CD8-positive, alpha-beta memory T cell (primary cell): ENCODE data around the gene CHSY1. TPM values are rescaled to one million over a fixed set of nuclear protein-coding genes. Genes with fewer than 3 reads are reported as not detected.

Experiments used
- CTCF ChIA-PET: fragments of 350-600 bp; sonication (Branson Sonifier 250); formaldehyde crosslinking; loops from one replicate; lab custom pipeline; 2021; ENCODE audit warnings: antibody characterized with exemption; lab: Charles Lee
- POLR2A ChIA-PET: fragments of 350-600 bp; sonication (Branson Sonifier 250); formaldehyde crosslinking; loops from one replicate; lab custom pipeline; 2021; ENCODE audit warnings: antibody characterized with exemption; lab: Charles Lee
- DNase-seq, 5 donors: peaks; one replicate each; pipeline versions ENCODE4 v3.0.0 to v3.0.0-alpha.2; 2020 to 2022; ENCODE audit warnings: mixed read lengths in 1 of 5
- H3K27ac ChIP-seq: one replicate; pipeline ENCODE4 v1.7.0; 2013; ENCODE audit warnings: low read depth, mild to moderate bottlenecking, low read length, moderate library complexity
- H3K27me3 ChIP-seq: 2 replicates; pipeline ENCODE4 v1.7.0; 2013; ENCODE audit warnings: low read length, mild to moderate bottlenecking; ENCODE audit not compliant: insufficient read depth, poor library complexity, severe bottlenecking
- H3K36me3 ChIP-seq: 2 replicates; pipeline ENCODE4 v1.7.0; 2013; ENCODE audit warnings: mild to moderate bottlenecking, low read length, moderate library complexity; ENCODE audit not compliant: insufficient read depth
- H3K4me1 ChIP-seq: 2 replicates; pipeline ENCODE4 v1.7.0; 2013; ENCODE audit warnings: mild to moderate bottlenecking, low read length, moderate library complexity; ENCODE audit not compliant: insufficient read depth
- H3K4me3 ChIP-seq: 2 replicates; pipeline ENCODE4 v1.7.0; 2013; ENCODE audit warnings: mild to moderate bottlenecking, low read length
- H3K9me3 ChIP-seq: 2 replicates; pipeline ENCODE4 v1.7.0; 2013; ENCODE audit warnings: mild to moderate bottlenecking, low read length
- H3K27ac Mint-ChIP-seq, 8 donors: one replicate each; pipeline ENCODE4 v1.8.0; 2020 to 2021; ENCODE audit warnings: mixed read lengths in 8 of 8, mild to moderate bottlenecking in 6 of 8, inconsistent platforms in 3 of 8, moderate library complexity in 3 of 8
- H3K27me3 Mint-ChIP-seq, 2 donors: one replicate each; pipeline ENCODE4 v1.8.0; 2020 to 2021; ENCODE audit warnings: mixed read lengths in 2 of 2, mild to moderate bottlenecking in 1 of 2, moderate library complexity in 1 of 2
- H3K36me3 Mint-ChIP-seq, 3 donors: one replicate each; pipeline ENCODE4 v1.8.0; 2020 to 2021; ENCODE audit warnings: mixed read lengths in 3 of 3, inconsistent platforms in 1 of 3, mild to moderate bottlenecking in 1 of 3
- H3K4me1 Mint-ChIP-seq, 3 donors: one replicate each; pipeline ENCODE4 v1.8.0; 2020 to 2021; ENCODE audit warnings: mixed read lengths in 3 of 3, inconsistent platforms in 1 of 3, mild to moderate bottlenecking in 1 of 3
- H3K4me3 Mint-ChIP-seq, 7 donors: one replicate each; pipeline ENCODE4 v1.8.0; 2020 to 2021; ENCODE audit warnings: mixed read lengths in 7 of 7, mild to moderate bottlenecking in 6 of 7, moderate library complexity in 4 of 7, inconsistent platforms in 2 of 7
- H3K9me3 Mint-ChIP-seq, 5 donors: one replicate each; pipeline ENCODE4 v1.8.0; 2020 to 2022; ENCODE audit warnings: mixed read lengths in 5 of 5, mild to moderate bottlenecking in 3 of 5, moderate library complexity in 2 of 5, inconsistent platforms in 1 of 5
- polyA plus RNA-seq: library from polyadenylated mRNA; unstranded; fragments of 300-500 nt; fragmentation: Illumina TruSeq; gene quantifications from one replicate; pipeline ENCODE4 v1.2.3, GENCODE V29; 2021
- total RNA-seq, 2 experiments: library from RNA; stranded (reverse); gene quantifications; one replicate each; pipeline ENCODE4 v1.2.3, GENCODE V29; 2021

The CHSY1 gene
- total and polyA plus RNA-seq, 3 experiments from 2014 or later: 3.6 to 49.7 (median 49.4) TPM

GRCh38 chr15:101168898-101169494 lies 82.9 kb downstream of the CHSY1 start:
- no peak for DNase-seq
- Mint-ChIP-seq H3K4me3 (no peak overlapping the region), H3K9me3 (peaks cover 17 to 33% (median 28%) of the 10 kb centered on the region in 5 donors), H3K36me3 (peaks cover under 1 to 29% (median 8%) of the 10 kb centered on the region in 3 donors), H3K4me1 (peaks cover 17 to 21% (median 18%) of the 10 kb centered on the region in 3 donors), H3K27ac (no peak overlapping the region), H3K27me3 (peaks cover 0 to 1% of the 10 kb centered on the region in 2 donors)
- Histone ChIP-seq H3K27me3 (no peaks in the 10 kb centered on the region), H3K36me3 (no peaks in the 10 kb centered on the region), H3K9me3 (peaks cover 15% of the 10 kb centered on the region), H3K4me3 (no peak overlapping the region), H3K4me1 (peaks cover 17% of the 10 kb centered on the region), H3K27ac (peak overlapping the region; percentile 28)
- ChIA-PET CTCF (interaction anchor here (1.4 kb wide), 1 partner anchor 24 kb away, joined by 3 read pairs; no protein-coding TSS in a partner anchor), POLR2A (no interaction called here)

GRCh38 chr15:101168463-101168824 lies 83.4 kb downstream of the CHSY1 start:
- Mint-ChIP-seq H3K4me3 (peak overlapping the region in 5 of 7 donors; percentile 10 to 64 (median 54)), H3K9me3 (peaks cover 19 to 36% (median 29%) of the 10 kb centered on the region in 5 donors), H3K4me1 (peaks cover 17 to 21% (median 18%) of the 10 kb centered on the region in 3 donors), H3K36me3 (peaks cover 2 to 35% (median 6%) of the 10 kb centered on the region in 3 donors), H3K27me3 (peaks cover 0 to 1% of the 10 kb centered on the region in 2 donors), H3K27ac (peak overlapping the region in 5 of 8 donors; percentile 43 to 86 (median 77))
- Histone ChIP-seq H3K27ac (peak overlapping the region; percentile 28), H3K4me3 (no peak overlapping the region), H3K4me1 (peaks cover 17% of the 10 kb centered on the region), H3K36me3 (no peaks in the 10 kb centered on the region), H3K9me3 (peaks cover 15% of the 10 kb centered on the region), H3K27me3 (no peaks in the 10 kb centered on the region)
- POLR2A ChIA-PET: no interaction called here
- CTCF ChIA-PET: interaction anchor here (1.4 kb wide), 1 partner anchor 24 kb away, joined by 3 read pairs; no protein-coding TSS in a partner anchor
- DNase-seq: no peak

- POLR2A ChIA-PET: no interaction called here
- peak overlapping the region; percentile 51 for H3K27ac ChIP-seq
- H3K27ac Mint-ChIP-seq: peak overlapping the region in 7 of 8 donors; percentile 43 to 86 (median 77)
Observed at GRCh38 chr15:101167753-101168462, 83.9 kb downstream of the CHSY1 start.

GRCh38 chr15:101167411-101167752 lies 84.5 kb downstream of the CHSY1 start:
- Mint-ChIP-seq H3K4me1 (peaks cover 15 to 21% (median 18%) of the 10 kb centered on the region in 3 donors), H3K9me3 (peaks cover 19 to 36% (median 29%) of the 10 kb centered on the region in 5 donors), H3K27ac (peak overlapping the region in 4 of 8 donors; percentile 66 to 86 (median 72)), H3K27me3 (peaks cover 0 to 1% of the 10 kb centered on the region in 2 donors), H3K4me3 (peak overlapping the region in 1 of 7 donors; percentile 64), H3K36me3 (peaks cover 2 to 37% (median 4%) of the 10 kb centered on the region in 3 donors)
- no peaks in the 10 kb centered on the region for H3K27me3 ChIP-seq
- H3K4me3 ChIP-seq: no peak overlapping the region
- H3K4me1 ChIP-seq: peaks cover 17% of the 10 kb centered on the region
- ChIA-PET CTCF (no interaction called here), POLR2A (no interaction called here)
- DNase-seq: no peak
- H3K27ac ChIP-seq: peak overlapping the region; percentile 51
- H3K9me3 ChIP-seq: peaks cover 15% of the 10 kb centered on the region
- H3K36me3 ChIP-seq: no peaks in the 10 kb centered on the region

More at GRCh38 chr15:101167753-101168462, 83.9 kb downstream of the CHSY1 start:
- Mint-ChIP-seq H3K27me3 (peaks cover 0 to 1% of the 10 kb centered on the region in 2 donors), H3K9me3 (peaks cover 19 to 36% (median 29%) of the 10 kb centered on the region in 5 donors), H3K4me1 (peaks cover 17 to 21% (median 18%) of the 10 kb centered on the region in 3 donors), H3K36me3 (peaks cover 2 to 37% (median 4%) of the 10 kb centered on the region in 3 donors), H3K4me3 (peak overlapping the region in 6 of 7 donors; percentile 10 to 64 (median 45))
- DNase-seq: peak in 2 of 5 donors; percentile 13 to 59
- CTCF ChIA-PET: interaction anchor here (1.4 kb wide), 1 partner anchor 25 kb away, joined by 3 read pairs; no protein-coding TSS in a partner anchor
- H3K4me1 ChIP-seq: peaks cover 17% of the 10 kb centered on the region
- H3K27me3 ChIP-seq: no peaks in the 10 kb centered on the region
- H3K4me3 ChIP-seq: no peak overlapping the region
- peaks cover 15% of the 10 kb centered on the region for H3K9me3 ChIP-seq
- no peaks in the 10 kb centered on the region for H3K36me3 ChIP-seq

- Mint-ChIP-seq H3K4me1 (peaks cover 15 to 25% (median 24%) of the 10 kb centered on the region in 3 donors), H3K27ac (peak overlapping the region in 1 of 8 donors; percentile 21), H3K36me3 (peaks cover 2 to 44% (median 4%) of the 10 kb centered on the region in 3 donors), H3K9me3 (peaks cover 19 to 36% (median 29%) of the 10 kb centered on the region in 5 donors), H3K27me3 (peaks cover 0 to 1% of the 10 kb centered on the region in 2 donors), H3K4me3 (no peak overlapping the region)
- no peak for DNase-seq
- no peaks in the 10 kb centered on the region for H3K36me3 ChIP-seq
- ChIA-PET POLR2A (no interaction called here), CTCF (interaction anchor here (1.3 kb wide), 1 partner anchor 157 kb away, joined by 3 read pairs; no protein-coding TSS in a partner anchor)
- no peak overlapping the region for H3K4me3 ChIP-seq
- peaks cover 15% of the 10 kb centered on the region for H3K9me3 ChIP-seq
- H3K4me1 ChIP-seq: peaks cover 17% of the 10 kb centered on the region
- H3K27me3 ChIP-seq: no peaks in the 10 kb centered on the region
- H3K27ac ChIP-seq: no peak overlapping the region
Observed at GRCh38 chr15:101165905-101166471, 85.9 kb downstream of the CHSY1 start.

GRCh38 chr15:101162701-101163483 lies 89.0 kb downstream of the CHSY1 start:
- H3K4me1 Mint-ChIP-seq: peaks cover 17 to 24% (median 20%) of the 10 kb centered on the region in 3 donors
- peaks cover 0 to 1% of the 10 kb centered on the region in 2 donors for H3K27me3 Mint-ChIP-seq
- Histone ChIP-seq H3K27me3 (no peaks in the 10 kb centered on the region), H3K36me3 (no peaks in the 10 kb centered on the region), H3K27ac (no peak overlapping the region), H3K4me3 (no peak overlapping the region), H3K9me3 (peaks cover 15% of the 10 kb centered on the region), H3K4me1 (peaks cover 5% of the 10 kb centered on the region)
- no peak for DNase-seq
- POLR2A ChIA-PET: no interaction called here
- CTCF ChIA-PET: no interaction called here
- peaks cover 19 to 36% (median 29%) of the 10 kb centered on the region in 5 donors for H3K9me3 Mint-ChIP-seq
- H3K4me3 Mint-ChIP-seq: no peak overlapping the region
- no peak overlapping the region for H3K27ac Mint-ChIP-seq
- peaks cover 2 to 46% (median 4%) of the 10 kb centered on the region in 3 donors for H3K36me3 Mint-ChIP-seq

GRCh38 chr15:101161656-101162055 lies 90.2 kb downstream of the CHSY1 start:
- no peaks in the 10 kb centered on the region for H3K27me3 ChIP-seq
- Mint-ChIP-seq H3K27ac (peak overlapping the region in 1 of 8 donors; percentile 11), H3K27me3 (peaks cover 0 to 1% of the 10 kb centered on the region in 2 donors), H3K4me3 (no peak overlapping the region), H3K36me3 (peaks cover 2 to 39% (median 3%) of the 10 kb centered on the region in 3 donors), H3K4me1 (peaks cover 10 to 16% (median 14%) of the 10 kb centered on the region in 3 donors), H3K9me3 (peaks cover 14 to 28% (median 26%) of the 10 kb centered on the region in 5 donors)
- no peak overlapping the region for H3K27ac ChIP-seq
- no peaks in the 10 kb centered on the region for H3K36me3 ChIP-seq
- H3K9me3 ChIP-seq: peaks cover 15% of the 10 kb centered on the region
- no peak for DNase-seq
- ChIA-PET POLR2A (no interaction called here), CTCF (interaction anchor here (1.8 kb wide), 1 partner anchor 21 kb away, joined by 3 read pairs; no protein-coding TSS in a partner anchor)
- H3K4me3 ChIP-seq: no peak overlapping the region
- H3K4me1 ChIP-seq: no peaks in the 10 kb centered on the region
